DLD1 (cell line): ENCODE data around the gene CCDC148.
"Not testable (repeated sequence)": the region's sequence is repeated elsewhere in the genome, so short reads cannot be mapped to it uniquely, and the experiment has no call there.

Experiments used
- in situ Hi-C: cut with HindIII; loops from 2 replicates; pipeline ENCODE4 v1.10.0; 2017; ENCODE audit warnings: low sequenced_read_pairs

Gene CCDC148

DNA sequence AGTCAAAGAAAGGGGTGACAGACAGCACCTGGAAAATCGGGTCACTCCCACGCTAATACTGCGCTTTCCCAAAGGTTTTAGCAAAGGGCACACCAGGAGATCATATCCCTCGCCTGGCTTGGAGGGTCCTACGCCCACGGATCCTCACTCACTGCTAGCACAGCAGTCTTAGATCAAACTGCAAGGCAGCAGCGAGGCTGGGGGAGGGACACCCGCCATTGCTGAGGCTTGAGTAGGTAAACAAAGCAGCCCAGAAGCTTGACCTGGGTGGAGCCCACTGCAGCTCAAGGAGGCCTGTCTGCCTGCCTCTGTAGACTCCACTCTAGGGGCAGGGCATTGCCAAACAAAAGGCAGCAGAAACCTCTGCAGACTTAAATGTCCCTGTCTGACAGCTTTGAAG lies 233.5 kb downstream of the CCDC148 start:
- in situ Hi-C loops, result not testable (repeated sequence)

- in situ Hi-C loops, result no loop called here
These were observed 235.2 kb downstream of the CCDC148 start for GRCh38 chr2:158221063-158222020.

GRCh38 chr2:158217593-158217992 lies 239.0 kb downstream of the CCDC148 start:
- in situ Hi-C loops, result no loop called here

- in situ Hi-C loops, result no loop called here
These were observed 242.1 kb downstream of the CCDC148 start for GRCh38 chr2:158214431-158214830.

- in situ Hi-C loops, result no loop called here
These were observed 242.8 kb downstream of the CCDC148 start for GRCh38 chr2:158213773-158214172.

DNA sequence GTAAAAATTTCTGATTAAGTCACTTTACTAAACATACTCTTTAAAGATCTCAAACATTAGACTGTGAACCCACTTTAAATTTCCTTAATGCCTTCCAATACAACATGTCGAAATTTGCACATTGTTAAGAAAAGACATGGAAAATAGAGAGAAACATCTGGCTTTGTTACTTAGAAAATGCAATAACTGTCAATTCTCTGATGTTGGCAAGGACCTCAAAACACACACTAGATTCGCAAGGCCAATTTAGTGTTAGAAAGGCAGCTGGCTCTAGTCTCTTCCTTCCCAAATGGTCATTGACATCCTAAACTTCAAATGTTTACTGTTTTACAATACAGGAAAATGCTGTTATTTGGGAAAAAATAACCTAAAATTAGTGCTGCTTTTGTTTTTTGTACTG lies 244.3 kb downstream of the CCDC148 start:
- in situ Hi-C loops, result no loop called here

DNA sequence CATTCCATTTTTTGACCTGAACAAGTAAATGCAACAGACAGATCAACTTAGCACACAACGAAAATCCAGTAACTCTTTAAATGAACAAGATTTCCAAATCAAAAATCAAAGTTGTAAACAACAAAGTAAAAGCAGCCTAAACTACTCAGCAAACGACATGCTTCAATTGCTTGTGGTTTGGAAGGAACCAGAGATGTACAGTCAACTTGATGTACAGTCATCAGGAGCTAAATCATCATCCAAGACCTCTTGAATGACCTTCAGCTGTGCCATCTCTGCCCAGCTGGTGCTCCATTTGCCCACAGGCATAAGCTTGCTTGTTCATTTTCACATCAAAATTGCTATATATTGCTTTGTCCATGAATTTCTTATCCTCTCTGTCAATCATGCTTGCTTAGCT lies 245.1 kb downstream of the CCDC148 start:
- in situ Hi-C loops, result no loop called here

DNA sequence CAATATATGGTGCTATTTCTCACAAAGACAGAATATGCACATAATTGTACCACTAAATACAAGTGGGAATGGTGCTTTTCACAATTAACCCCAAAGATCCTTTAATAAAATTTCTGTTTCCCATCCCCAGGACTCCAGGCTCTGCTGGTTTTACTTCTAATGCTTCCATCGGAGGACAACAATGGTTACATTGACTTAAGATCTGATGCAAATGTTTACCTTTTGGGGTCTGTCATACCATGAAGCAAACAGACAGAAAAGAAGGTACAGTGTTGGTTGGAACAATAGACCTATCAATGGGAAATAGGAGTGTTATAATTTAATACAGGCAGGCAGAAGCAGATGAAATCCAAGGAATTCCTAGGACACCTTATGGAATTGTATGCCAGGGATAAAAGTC lies 249.2 kb downstream of the CCDC148 start:
- in situ Hi-C loops, result no loop called here

DNA sequence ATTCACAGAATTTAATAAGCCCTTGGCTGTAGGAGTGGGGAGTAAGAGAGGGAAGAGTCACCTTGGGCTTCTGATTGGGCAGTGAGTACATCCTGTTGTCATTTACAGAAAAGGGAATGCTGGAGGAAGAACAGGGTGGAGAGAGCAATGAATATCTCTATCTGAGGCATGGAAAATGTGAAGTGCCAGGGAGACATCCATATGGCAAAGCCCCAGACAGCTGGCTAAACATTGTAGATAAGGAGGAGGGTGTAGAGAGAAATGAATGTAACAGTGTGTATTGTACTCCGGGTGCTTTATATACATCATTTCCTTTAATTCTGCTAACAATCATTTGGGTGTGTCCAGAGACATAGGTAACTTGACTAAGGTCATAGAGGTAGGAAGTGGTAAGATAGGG lies 251.3 kb downstream of the CCDC148 start:
- in situ Hi-C loops, result no loop called here

DNA sequence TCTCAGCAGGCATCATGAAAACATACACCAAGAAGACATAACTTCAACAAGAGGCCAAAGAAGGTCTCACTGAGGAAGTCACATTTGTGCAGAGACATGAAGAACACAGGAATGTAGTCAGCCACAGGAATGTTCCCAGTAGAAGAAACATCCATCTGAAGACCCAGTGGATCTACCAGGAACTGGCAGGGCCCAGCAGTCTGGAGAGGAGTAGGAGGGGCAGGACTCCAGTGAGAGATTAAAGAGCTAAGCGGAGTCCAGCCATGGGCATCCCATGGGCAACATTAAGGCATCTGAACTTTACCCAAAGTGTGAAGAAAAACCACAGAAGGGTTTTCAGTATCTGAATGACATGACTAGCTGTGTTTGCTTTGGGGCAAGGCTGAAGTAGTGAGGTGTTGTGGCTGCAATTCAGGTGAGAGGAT lies 251.8 kb downstream of the CCDC148 start:
- in situ Hi-C loops, result no loop called here

- in situ Hi-C loops, result no loop called here
These were observed 254.3 kb downstream of the CCDC148 start for GRCh38 chr2:158202161-158202815.

DNA sequence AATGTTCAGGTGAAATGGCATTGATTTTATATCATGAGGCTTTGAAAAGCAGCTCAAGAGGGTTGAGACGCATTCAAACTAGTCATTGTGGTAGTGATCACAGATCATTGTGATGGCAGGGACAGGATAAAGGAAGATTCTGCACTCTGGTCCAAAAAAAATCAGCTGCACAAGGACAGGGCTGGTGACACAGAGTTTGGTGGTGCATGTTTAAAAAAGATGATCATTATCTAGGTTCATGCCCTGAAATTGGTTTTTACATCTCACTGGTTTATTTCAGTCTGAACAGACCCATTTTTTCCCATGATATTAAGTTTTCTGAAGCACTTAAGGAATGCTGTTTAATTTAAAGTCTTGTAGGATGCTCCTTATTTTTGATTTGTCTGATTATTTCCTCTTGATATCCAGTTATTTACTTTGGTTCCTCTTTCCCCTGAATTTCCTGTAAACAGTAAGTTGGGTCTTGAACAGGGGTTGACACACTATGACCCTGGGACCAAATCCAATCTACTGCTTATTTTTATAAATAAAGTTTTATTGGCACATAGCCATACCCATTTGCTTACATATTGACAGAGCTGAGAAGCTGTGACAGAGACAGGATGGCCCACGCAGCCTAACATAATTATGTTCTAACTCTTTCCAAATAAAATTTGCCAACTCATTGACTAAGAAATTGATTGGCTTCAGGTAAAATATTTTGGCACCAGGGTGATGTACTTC lies 256.5 kb downstream of the CCDC148 start:
- in situ Hi-C loops, result no loop called here

- in situ Hi-C loops, result no loop called here
These were observed 258.6 kb downstream of the CCDC148 start for GRCh38 chr2:158197940-158198339.

- in situ Hi-C loops, result no loop called here
These were observed 262.3 kb downstream of the CCDC148 start for GRCh38 chr2:158194229-158194628.

DNA sequence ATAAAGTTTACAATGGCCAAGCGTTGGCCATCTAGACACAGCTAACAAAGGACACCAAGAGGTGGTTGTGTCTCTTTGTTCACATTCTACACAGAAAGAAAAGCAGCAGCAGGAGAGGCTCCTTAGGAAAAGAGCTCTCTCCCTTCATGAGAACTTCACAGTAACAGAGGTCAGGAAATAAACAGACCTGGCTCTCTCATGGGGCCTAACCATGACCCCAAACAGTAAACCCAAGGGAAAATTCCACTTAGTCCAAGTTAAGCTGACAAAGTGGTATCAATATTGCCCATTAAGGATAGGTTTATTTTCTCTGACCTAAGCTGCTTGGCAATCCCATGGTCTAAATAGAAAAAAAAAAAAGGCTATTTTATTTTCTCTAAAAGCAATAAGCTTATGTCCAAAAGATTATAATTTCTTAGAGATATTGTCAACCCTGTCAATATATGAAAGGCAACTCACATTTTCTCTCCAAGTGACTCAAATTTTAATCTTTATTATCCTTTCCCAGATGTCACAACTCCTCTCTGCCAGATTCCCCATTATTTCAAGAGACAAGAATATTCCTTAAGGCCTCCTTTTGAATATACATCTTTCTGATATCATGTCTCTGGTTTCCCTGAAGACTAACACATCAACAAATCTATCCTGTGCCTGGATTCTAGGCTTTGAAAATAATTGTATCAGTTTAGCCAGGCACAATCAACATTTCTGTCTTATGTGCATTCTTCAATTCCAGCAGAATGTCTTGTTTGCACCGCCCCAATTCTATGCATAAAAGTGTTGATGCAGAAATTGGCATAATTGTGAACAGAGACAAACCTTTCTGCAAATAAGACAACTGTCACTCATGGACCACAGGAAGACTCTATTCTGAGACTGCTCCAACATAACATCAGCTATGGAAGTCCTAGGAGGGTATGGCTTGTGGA lies 263.8 kb downstream of the CCDC148 start:
- in situ Hi-C loops, result no loop called here

DNA sequence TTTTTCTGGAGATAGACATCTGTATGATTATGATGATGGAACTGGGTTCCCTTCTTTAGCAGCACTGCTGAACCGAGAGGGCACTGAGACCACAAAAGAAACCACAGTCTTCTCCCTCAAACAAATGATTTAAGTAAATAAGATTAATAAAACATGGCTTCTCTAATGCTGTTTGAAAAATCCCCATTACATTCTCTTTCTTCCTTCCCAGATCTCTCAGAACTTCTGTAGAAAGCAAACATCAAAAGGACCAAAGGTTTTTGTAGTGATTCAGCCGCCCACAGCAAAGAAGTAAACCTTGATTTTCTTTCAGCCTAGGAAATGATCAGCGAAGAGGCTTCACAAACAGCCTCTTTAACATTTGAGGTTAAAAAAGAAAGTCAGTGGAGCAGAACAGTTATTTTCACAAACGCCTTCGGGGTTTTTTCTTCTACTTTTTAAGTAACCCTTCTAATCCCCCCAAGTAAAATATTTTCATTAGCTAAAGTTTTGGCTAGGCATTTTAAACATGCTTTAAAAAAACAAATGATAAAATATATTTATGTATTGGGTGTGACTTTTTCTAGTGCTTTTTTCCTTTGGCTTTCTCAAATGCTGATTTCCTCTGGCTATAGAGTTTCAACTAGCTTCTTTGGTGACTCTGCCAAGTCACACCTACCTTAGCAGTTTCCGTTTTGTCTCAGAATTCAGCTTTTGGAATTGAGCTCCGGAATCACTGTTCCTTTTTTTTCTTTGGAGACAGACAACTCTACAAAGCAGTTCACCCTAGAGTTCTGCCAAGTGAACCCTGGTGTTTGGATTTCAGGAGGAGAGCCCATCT lies 265.3 kb downstream of the CCDC148 start:
- in situ Hi-C loops, result no loop called here

DNA sequence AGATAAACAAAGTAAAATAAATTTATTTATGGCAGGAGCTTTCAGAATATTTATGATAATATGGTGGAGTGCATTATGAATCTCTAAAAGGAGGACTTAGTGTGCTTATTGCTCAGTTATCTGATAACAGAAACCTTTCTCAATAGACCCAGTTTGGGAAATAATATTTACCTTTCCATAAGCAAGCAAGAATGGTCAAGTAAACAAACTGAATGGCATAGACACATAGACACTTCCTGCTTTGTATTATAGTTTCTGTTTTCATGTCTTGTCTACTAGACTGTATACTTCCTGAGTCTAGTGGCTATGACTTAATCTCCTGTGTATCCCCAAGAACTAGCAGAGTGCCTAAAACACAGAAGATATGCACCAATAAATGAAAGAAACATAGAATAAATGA lies 267.0 kb downstream of the CCDC148 start:
- in situ Hi-C loops, result no loop called here

- in situ Hi-C loops, result no loop called here
These were observed 268.6 kb downstream of the CCDC148 start for GRCh38 chr2:158187908-158188307.

GRCh38 chr2:158184556-158185343 lies 271.8 kb downstream of the CCDC148 start:
- in situ Hi-C loops, result no loop called here
